IMR-90 (cell line): ENCODE data around the gene TUBB6. TPM values are rescaled to one million over a fixed set of nuclear protein-coding genes. Genes with fewer than 3 reads are reported as not detected.

ENCODE experiments used
- ATAC-seq: fragments of 200-7000 bp; cut with Tn5 transposase; 2 replicates; pipeline ENCODE4 v1.9.1; 2020; ENCODE audit warnings: low read depth, mild to moderate bottlenecking, moderate library complexity
- BruUV-seq: library from RNA; stranded (reverse); fragments of 400-500 nt; replicated peaks from 2 replicates; lab custom pipeline; 2021; lab: Mats Ljungman, UMichigan
- CTCF ChIA-PET: fragments of 300-600 bp; formaldehyde crosslinking; extraction: SDS; loops from one replicate; lab custom pipeline; 2021; ENCODE audit warnings: antibody characterized with exemption; lab: Yijun Ruan, JAX
- POLR2A ChIA-PET: fragments of 300-600 bp; sonication (Branson Sonifier 250); formaldehyde crosslinking; loops from one replicate; lab custom pipeline; 2022; ENCODE audit warnings: antibody characterized with exemption; ENCODE audit not compliant: unreplicated experiment; lab: Charles Lee
- DNase-seq: peaks from one replicate; pipeline ENCODE4 v3.0.0; 2013
- H2AFZ ChIP-seq: replicated peaks from 2 replicates; pipeline ENCODE3; 2013; ENCODE audit warnings: low read length, mild to moderate bottlenecking; ENCODE audit not compliant: poor library complexity
- H2AK5ac ChIP-seq: 2 replicates; pipeline ENCODE4 v1.6.1; 2013; ENCODE audit warnings: low read depth, low read length, inconsistent platforms
- H2AK9ac ChIP-seq: replicated peaks from 2 replicates; pipeline ENCODE3; 2013; ENCODE audit warnings: mild to moderate bottlenecking, low read depth, low read length, moderate library complexity; ENCODE audit not compliant: poor library complexity
- H2BK120ac ChIP-seq: 2 replicates; pipeline ENCODE4 v1.6.1; 2013; ENCODE audit warnings: low read depth, low read length, inconsistent platforms
- H2BK15ac ChIP-seq: 3 replicates; pipeline ENCODE4 v1.6.1; 2013; ENCODE audit warnings: low read depth, low read length, inconsistent platforms
- H2BK20ac ChIP-seq: 2 replicates; pipeline ENCODE4 v1.6.1; 2013; ENCODE audit warnings: low read depth, mild to moderate bottlenecking, inconsistent platforms, low read length, moderate library complexity
- H2BK5ac ChIP-seq: 2 replicates; pipeline ENCODE4 v1.6.1; 2013; ENCODE audit warnings: mild to moderate bottlenecking, low read depth, low read length, inconsistent platforms; ENCODE audit not compliant: poor library complexity, severe bottlenecking
- H3K14ac ChIP-seq: replicated peaks from 2 replicates; pipeline ENCODE4 v1.6.1; 2013; ENCODE audit warnings: low read depth, low read length, inconsistent platforms
- H3K18ac ChIP-seq: 2 replicates; pipeline ENCODE4 v1.6.1; 2013; ENCODE audit warnings: low read depth, low read length, control low read depth
- H3K23ac ChIP-seq: 2 replicates; pipeline ENCODE4 v1.6.1; 2013; ENCODE audit warnings: low read depth, low read length, inconsistent platforms
- H3K27ac ChIP-seq: 2 replicates; pipeline ENCODE4 v1.5.1; 2013; ENCODE audit warnings: mild to moderate bottlenecking, control low read depth, low read length; ENCODE audit not compliant: insufficient read depth
- H3K27me3 ChIP-seq: 2 replicates; pipeline ENCODE4 v1.6.1; 2013; ENCODE audit warnings: low read length; ENCODE audit not compliant: control insufficient read depth, insufficient read depth
- H3K36me3 ChIP-seq: 2 replicates; pipeline ENCODE4 v1.6.1; 2013; ENCODE audit warnings: low read length, mixed read lengths; ENCODE audit not compliant: control insufficient read depth, insufficient read depth
- H3K4ac ChIP-seq: 2 replicates; pipeline ENCODE4 v1.6.1; 2013; ENCODE audit warnings: low read depth, low read length, inconsistent platforms
- H3K4me1 ChIP-seq: 2 replicates; pipeline ENCODE4 v1.6.1; 2013; ENCODE audit warnings: low read length, mixed read lengths; ENCODE audit not compliant: control insufficient read depth, insufficient read depth
- H3K4me2 ChIP-seq: 2 replicates; pipeline ENCODE4 v1.6.1; 2013; ENCODE audit warnings: low read depth, mild to moderate bottlenecking, control low read depth, low read length, moderate library complexity
- H3K4me3 ChIP-seq: 2 replicates; pipeline ENCODE4 v1.5.1; 2013; ENCODE audit warnings: low read depth, mild to moderate bottlenecking, control low read depth, low read length, moderate library complexity; ENCODE audit not compliant: insufficient read depth
- H3K56ac ChIP-seq: 2 replicates; pipeline ENCODE4 v1.6.1; 2013; ENCODE audit warnings: low read length, inconsistent platforms; ENCODE audit not compliant: insufficient read depth; ENCODE audit errors: extremely low read depth
- H3K79me1 ChIP-seq, 2 experiments: 2 replicates each; pipeline ENCODE4 v1.6.1; 2013; ENCODE audit warnings: low read length in 2 of 2, inconsistent platforms in 1 of 2, low read depth in 1 of 2
- H3K9ac ChIP-seq: 2 replicates; pipeline ENCODE4 v1.6.1; 2013; ENCODE audit warnings: low read depth, low read length, control low read depth
- H3K9me1 ChIP-seq: 2 replicates; pipeline ENCODE4 v1.6.1; 2013; ENCODE audit warnings: low read length, inconsistent platforms; ENCODE audit not compliant: insufficient read depth
- H3K9me3 ChIP-seq: 2 replicates; pipeline ENCODE4 v1.6.1; 2013; ENCODE audit warnings: low read length; ENCODE audit not compliant: control insufficient read depth, insufficient read depth
- H4K20me1 ChIP-seq: 2 replicates; pipeline ENCODE4 v1.6.1; 2013; ENCODE audit warnings: low read length, inconsistent platforms; ENCODE audit not compliant: insufficient read depth
- H4K5ac ChIP-seq: 2 replicates; pipeline ENCODE4 v1.6.1; 2013; ENCODE audit warnings: mild to moderate bottlenecking, low read depth, low read length, control low read depth
- H4K8ac ChIP-seq, 2 experiments: 2 replicates each; pipeline ENCODE4 v1.6.1; 2013; ENCODE audit warnings: low read depth in 2 of 2, low read length in 2 of 2, control low read depth in 1 of 2, inconsistent platforms in 1 of 2
- H4K91ac ChIP-seq: 2 replicates; pipeline ENCODE4 v1.6.1; 2013; ENCODE audit warnings: low read depth, low read length, inconsistent platforms; ENCODE audit not compliant: insufficient read depth
- CHD1 ChIP-seq: IDR thresholded peaks from 2 replicates; pipeline ENCODE4 v1.6.1; 2012; ENCODE audit warnings: low read depth, low read length, improper control_type of control experiment
- CTCF ChIP-seq: conservative IDR thresholded peaks from 2 replicates; pipeline ENCODE4 v1.5.1; 2012; ENCODE audit warnings: mild to moderate bottlenecking, low read depth, low read length, improper control_type of control experiment
- WGBS, 2 experiments: methylation state at CpG; one replicate each; pipeline versions ENCODE4 v1.1.5 to v1.1.7; 2013; ENCODE audit warnings: missing lambda C conversion rate in 2 of 2; ENCODE audit not compliant: insufficient read length in 1 of 2; ENCODE audit errors: extremely low coverage in 2 of 2; 5-methylcytosine and 5-hydroxymethylcytosine counted together
- dilution Hi-C: fragments of 300-500 bp; cut with HindIII; formaldehyde crosslinking; loops from one replicate; pipeline ENCODE4 v1.14.3; 2018; ENCODE audit warnings: low sequenced_read_pairs; ENCODE audit not compliant: unreplicated experiment
- in situ Hi-C: fragments of 300-500 bp; cut with MboI; formaldehyde crosslinking; loops from 3 replicates; pipeline ENCODE4 v1.14.3; 2019; ENCODE audit warnings: low sequenced_read_pairs, inconsistent platforms, mixed read lengths
- intact Hi-C: fragments of 100-400 bp; cut with micrococcal nuclease; formaldehyde crosslinking; loops from 2 replicates; pipeline ENCODE4 v1.10.0; 2022
- polyA plus RNA-seq, 3 experiments: library from polyadenylated mRNA; depleted of rRNA; stranded (reverse); fragments of >200 nt; gene quantifications; 2 replicates each; pipeline ENCODE4 v1.2.3, GENCODE V29; 2012; ENCODE audit warnings: low replicate concordance in 1 of 3
- total RNA-seq: library from RNA; depleted of rRNA; stranded (reverse); fragments of >200 nt; gene quantifications from 2 replicates; pipeline ENCODE4 v1.2.3, GENCODE V29; 2012

The TUBB6 gene
- total and polyA plus RNA-seq, 2 of the 4 experiments (the other 2 are of a cell fraction) = 927 to 1,040 TPM

- 0 out of 2 replicates have a peak, but pooled peaks have one; percentile 11 for TF ChIP-seq CTCF
These were observed 20.2 kb upstream of the TUBB6 start (continued) for GRCh38 chr18:12287684-12288402.

- ATAC-seq (peak; percentile 28), DNase-seq (no peak)
- Histone ChIP-seq H3K4me2 (peak overlapping the region; percentile 84), H3K9ac (peak overlapping the region; percentile 65), H4K8ac (peak overlapping the region; percentile 74 to 86; a peak in 3 of 4 replicates), H4K5ac (peak overlapping the region; percentile 32), H4K91ac (peak overlapping the region; percentile 34), H2AK5ac (peak overlapping the region; percentile 44; the same call in 1 of the 2 replicates), H4K20me1 (no peaks in the 10 kb centered on the region), H3K56ac (peak overlapping the region; percentile 26; the same call in 1 of the 2 replicates), H3K27me3 (no peaks in the 10 kb centered on the region), H3K14ac (peak overlapping the region; percentile 70), H3K4ac (peak overlapping the region; percentile 81), H2BK5ac (peak overlapping the region; percentile 69), H3K4me1 (peaks cover 11% of the 10 kb centered on the region), H2BK20ac (peak overlapping the region; percentile 30; the same call in 1 of the 2 replicates), H3K9me1 (0 out of 2 replicates have a peak, but pooled peaks cover 4% of the 10 kb centered on the region), H3K9me3 (no peaks in the 10 kb centered on the region), H2AFZ (peak overlapping the region; percentile 92), H3K27ac (peak overlapping the region; percentile 62), H2BK15ac (peak overlapping the region; percentile 9; the same call in 2 of the 3 replicates), H3K18ac (peak overlapping the region; percentile 47; the same call in 1 of the 2 replicates), H3K79me1 (no peaks in the 10 kb centered on the region), H3K36me3 (no peaks in the 10 kb centered on the region), H2BK120ac (peak overlapping the region; percentile 80), H3K23ac (peak overlapping the region; percentile 49; the same call in 1 of the 2 replicates), H3K4me3 (peak overlapping the region; percentile 40), H2AK9ac (peak overlapping the region; percentile 6)
- no TSS peak for BruUV-seq
- intact Hi-C loops = loop anchor here (2.0 kb wide), 1 partner anchor 18 kb away; no protein-coding TSS in a partner anchor
- 0% methylated on average over 2 of the region's 10 CpGs; no CpG with 5 or more reads in 1 of the 2 experiments for WGBS, 2 experiments
- dilution Hi-C loops = no loop called here
- in situ Hi-C loops = loop anchor here (10.0 kb wide), 1 partner anchor 434 kb away; the partner anchor contains the start of gene CHMP1B
- TF ChIP-seq CTCF = no peak
- peak; percentile 82; the same call in 1 of the 2 replicates for TF ChIP-seq CHD1
- POLR2A ChIA-PET = interaction anchor here (0.5 to 3.0 kb wide), 5 partner anchors 9 to 106 kb away, joined by 3 to 19 read pairs (median 4); no protein-coding TSS in a partner anchor
- CTCF ChIA-PET = interaction anchor here (1.2 kb wide), 1 partner anchor 11 kb away, joined by 5 read pairs; no protein-coding TSS in a partner anchor
These were observed 19.7 kb upstream of the TUBB6 start for GRCh38 chr18:12288403-12288755.
